H1 (cell line): ENCODE measurements around the gene PLK1. TPM values are rescaled to one million over a fixed set of nuclear protein-coding genes. Genes with fewer than 3 reads are reported as not detected.

Source experiments
- CTCF ChIA-PET: fragments of 300-600 bp; sonication (Branson Sonifier 250); formaldehyde crosslinking; loops from one replicate; lab custom pipeline; 2021; ENCODE audit not compliant: partially characterized antibody; lab: Charles Lee
- POLR2A ChIA-PET: fragments of 300-600 bp; sonication (Branson Sonifier 250); formaldehyde crosslinking; loops from one replicate; lab custom pipeline; 2021; ENCODE audit warnings: inconsistent platforms; ENCODE audit not compliant: partially characterized antibody; lab: Charles Lee
- DNase-seq, 2 experiments: peaks; one replicate each; pipeline versions ENCODE4 v3.0.0 to v3.0.0-alpha.2; 2010 to 2022; ENCODE audit warnings: low spot score in 2 of 2, low read depth in 1 of 2, mixed read lengths in 1 of 2
- FAIRE-seq: peaks from 2 replicates; lab custom pipeline; 2011; peaks lifted over from hg19 to GRCh38; lab: Jason Lieb, UNC
- H2AFZ ChIP-seq: 2 replicates; pipeline ENCODE4 v1.8.1; 2012; ENCODE audit warnings: low read length, inconsistent platforms
- H2AK5ac ChIP-seq: 2 replicates; pipeline ENCODE4 v1.6.1; 2013; ENCODE audit warnings: low read depth, low read length
- H2BK120ac ChIP-seq: replicated peaks from 2 replicates; pipeline ENCODE3; 2013; ENCODE audit warnings: low read depth, low read length, inconsistent platforms
- H2BK12ac ChIP-seq: 2 replicates; pipeline ENCODE4 v1.6.1; 2013; ENCODE audit warnings: low read depth, low read length
- H2BK15ac ChIP-seq: 2 replicates; pipeline ENCODE4 v1.6.1; 2013; ENCODE audit warnings: low read length
- H2BK20ac ChIP-seq: 2 replicates; pipeline ENCODE4 v1.6.1; 2013; ENCODE audit warnings: low read length
- H2BK5ac ChIP-seq: 2 replicates; pipeline ENCODE4 v1.6.1; 2013; ENCODE audit warnings: low read depth, low read length
- H3K14ac ChIP-seq: 2 replicates; pipeline ENCODE4 v1.6.1; 2013; ENCODE audit warnings: inconsistent platforms; ENCODE audit not compliant: insufficient read length
- H3K18ac ChIP-seq: 2 replicates; pipeline ENCODE4 v1.6.1; 2013; ENCODE audit warnings: low read length; ENCODE audit errors: extremely low read depth
- H3K23ac ChIP-seq: 2 replicates; pipeline ENCODE4 v1.6.1; 2013; ENCODE audit warnings: inconsistent platforms; ENCODE audit not compliant: insufficient read length
- H3K23me2 ChIP-seq: 2 replicates; pipeline ENCODE4 v1.6.1; 2013; ENCODE audit warnings: low read depth, low read length
- H3K27ac ChIP-seq: 2 replicates; pipeline ENCODE4 v1.6.1; 2011; ENCODE audit warnings: low read depth, low read length, inconsistent platforms
- H3K27me3 ChIP-seq, 4 experiments: replicated peaks in 1 of 4; 1 replicate in 1 of 4; 2 replicates in 3 of 4; pipeline versions ENCODE4 v1.6.1 to v1.8.1; 2011 to 2013; ENCODE audit warnings: low read length in 3 of 4, mild to moderate bottlenecking in 3 of 4, inconsistent platforms in 2 of 4, mixed read lengths in 2 of 4, moderate library complexity in 1 of 4; ENCODE audit not compliant: control insufficient read depth in 3 of 4, insufficient read depth in 3 of 4; ENCODE audit errors: extremely low read depth in 1 of 4
- H3K36me3 ChIP-seq, 4 experiments: 2 replicates each; pipeline versions ENCODE4 v1.6.1 to v1.8.1; 2011 to 2013; ENCODE audit warnings: mild to moderate bottlenecking in 4 of 4, low read length in 3 of 4, moderate library complexity in 2 of 4, control low read depth in 1 of 4, inconsistent platforms in 1 of 4; ENCODE audit not compliant: insufficient read depth in 4 of 4, control insufficient read depth in 2 of 4
- H3K4ac ChIP-seq: replicated peaks from 2 replicates; pipeline ENCODE3; 2013; ENCODE audit warnings: low read length, low read depth, mixed read lengths, inconsistent platforms; ENCODE audit not compliant: insufficient read length
- H3K4me1 ChIP-seq, 4 experiments: replicated peaks in 1 of 4; 1 replicate in 1 of 4; 2 replicates in 3 of 4; pipeline versions ENCODE4 v1.6.1 to v1.8.1; 2011 to 2013; ENCODE audit warnings: low read length in 3 of 4, inconsistent platforms in 2 of 4, mixed read lengths in 1 of 4; ENCODE audit not compliant: insufficient read depth in 4 of 4, control insufficient read depth in 3 of 4
- H3K4me2 ChIP-seq, 2 experiments: 2 replicates each; pipeline versions ENCODE4 v1.6.1 to v1.8.1; 2011 to 2013; ENCODE audit warnings: low read depth in 2 of 2, low read length in 2 of 2, control low read depth in 1 of 2, inconsistent platforms in 1 of 2, mild to moderate bottlenecking in 1 of 2; ENCODE audit not compliant: insufficient read depth in 1 of 2
- H3K4me3 ChIP-seq, 4 experiments: fragments of 200-600, 300-600 bp in 1 of 4; sonication (generic), shearing (Covaris generic), sonication (Bioruptor Twin) in 1 of 4; 2 replicates each; pipeline versions ENCODE4 v1.5.1 to v1.8.1; 2011 to 2016; ENCODE audit warnings: low read length in 4 of 4, low read depth in 3 of 4, control low read depth in 2 of 4, inconsistent platforms in 2 of 4, mild to moderate bottlenecking in 2 of 4, mixed read lengths in 1 of 4, moderate library complexity in 1 of 4; ENCODE audit not compliant: insufficient read depth in 2 of 4; ENCODE audit errors: extremely low read depth in 1 of 4
- H3K56ac ChIP-seq: replicated peaks from 2 replicates; pipeline ENCODE3; 2013; ENCODE audit warnings: low read depth, mild to moderate bottlenecking, mixed read lengths, low read length, inconsistent platforms; ENCODE audit not compliant: insufficient read length
- H3K79me1 ChIP-seq: 2 replicates; pipeline ENCODE4 v1.6.1; 2013; ENCODE audit warnings: low read depth, low read length, control low read depth
- H3K79me2 ChIP-seq, 2 experiments: 2 replicates each; pipeline versions ENCODE4 v1.6.1 to v1.8.1; 2012 to 2013; ENCODE audit warnings: low read length in 2 of 2, mild to moderate bottlenecking in 2 of 2, inconsistent platforms in 1 of 2; ENCODE audit not compliant: insufficient read depth in 2 of 2, control insufficient read depth in 1 of 2
- H3K9ac ChIP-seq, 4 experiments: replicated peaks in 1 of 4; 1 replicate in 1 of 4; 2 replicates in 3 of 4; pipeline versions ENCODE4 v1.6.1 to v1.8.1; 2011 to 2013; ENCODE audit warnings: low read depth in 3 of 4, low read length in 3 of 4, control low read depth in 2 of 4, mild to moderate bottlenecking in 2 of 4, moderate library complexity in 2 of 4, inconsistent platforms in 1 of 4; ENCODE audit errors: extremely low read depth in 1 of 4
- H3K9me3 ChIP-seq, 2 experiments: 2 replicates each; pipeline versions ENCODE4 v1.6.1 to v1.8.1; 2012 to 2013; ENCODE audit warnings: mild to moderate bottlenecking in 2 of 2, moderate library complexity in 2 of 2, control low read depth in 1 of 2, inconsistent platforms in 1 of 2, low read depth in 1 of 2, low read length in 1 of 2, mixed read lengths in 1 of 2; ENCODE audit not compliant: insufficient read depth in 2 of 2
- H4K20me1 ChIP-seq, 2 experiments: replicated peaks in 1 of 2; 2 replicates each; pipeline versions ENCODE3 to v1.8.1; 2011 to 2013; ENCODE audit warnings: inconsistent platforms in 2 of 2, low read length in 2 of 2, mild to moderate bottlenecking in 1 of 2; ENCODE audit not compliant: insufficient read depth in 2 of 2, control insufficient read depth in 1 of 2
- H4K5ac ChIP-seq: 2 replicates; pipeline ENCODE4 v1.6.1; 2013; ENCODE audit warnings: low read length, low read depth, mixed read lengths, inconsistent platforms; ENCODE audit not compliant: insufficient read length
- H4K8ac ChIP-seq: 2 replicates; pipeline ENCODE4 v1.8.0; 2013; ENCODE audit warnings: mild to moderate bottlenecking, moderate library complexity, low read length, inconsistent platforms; ENCODE audit not compliant: insufficient read depth; ENCODE audit errors: extremely low read depth
- H4K91ac ChIP-seq: replicated peaks from 2 replicates; pipeline ENCODE3; 2013; ENCODE audit warnings: low read length, mixed read lengths, inconsistent platforms; ENCODE audit not compliant: insufficient read length
- ATF3 ChIP-seq: IDR thresholded peaks from 2 replicates; pipeline ENCODE4 v1.6.1; 2011; ENCODE audit warnings: low read depth, mild to moderate bottlenecking, low read length; ENCODE audit not compliant: insufficient read depth
- CTBP2 ChIP-seq: IDR thresholded peaks from 2 replicates; pipeline ENCODE4 v1.7.0; 2011; ENCODE audit warnings: borderline replicate concordance, mild to moderate bottlenecking, moderate library complexity, mixed read lengths, low read length; ENCODE audit not compliant: insufficient read depth, insufficient read length
- EGR1 ChIP-seq: IDR thresholded peaks from 2 replicates; pipeline ENCODE4 v1.6.1; 2011; ENCODE audit warnings: low read depth, low read length, borderline replicate concordance
- HDAC2 ChIP-seq, 2 experiments: fragments of 300-600 bp in 1 of 2; sonication (generic) in 1 of 2; IDR thresholded peaks; 2 replicates each; pipeline ENCODE4 v1.6.1; 2011 to 2012; ENCODE audit warnings: low read depth in 2 of 2, low read length in 2 of 2, mild to moderate bottlenecking in 2 of 2, moderate library complexity in 2 of 2, borderline replicate concordance in 1 of 2, inconsistent platforms in 1 of 2
- JUN ChIP-seq: IDR thresholded peaks from 2 replicates; pipeline ENCODE4 v1.6.1; 2011; ENCODE audit warnings: low read depth, mild to moderate bottlenecking, improper control_type of control experiment, low read length
- POU5F1 ChIP-seq: IDR thresholded peaks from 2 replicates; pipeline ENCODE4 v1.6.1; 2011; ENCODE audit warnings: low read depth, mild to moderate bottlenecking, low read length, moderate library complexity
- TAF7 ChIP-seq: optimal IDR thresholded peaks from 2 replicates; pipeline ENCODE3; 2011; ENCODE audit warnings: low read depth, mild to moderate bottlenecking, inconsistent platforms, low read length, moderate library complexity, borderline replicate concordance
- USF2 ChIP-seq: IDR thresholded peaks from 2 replicates; pipeline ENCODE4 v1.6.1; 2011; ENCODE audit warnings: low read length, improper control_type of control experiment
- WGBS, 2 experiments: shearing (Covaris generic) in 1 of 2; methylation state at CpG; one replicate each; pipeline versions ENCODE4 v1.1.6 to v1.1.7; 2013 to 2015; ENCODE audit warnings: low lambda C conversion rate in 2 of 2, mixed read lengths in 2 of 2, inconsistent platforms in 1 of 2, low coverage in 1 of 2, missing lambda C conversion rate in 1 of 2; ENCODE audit not compliant: insufficient replicate concordance in 2 of 2, insufficient coverage in 1 of 2, insufficient read length in 1 of 2; ENCODE audit errors: extremely low coverage in 1 of 2, missing lambda C conversion rate in 1 of 2; 5-methylcytosine and 5-hydroxymethylcytosine counted together
- polyA plus RNA-seq, 7 experiments: library from polyadenylated mRNA; depleted of rRNA in 3 of 7; stranded (reverse) in 5 of 7; unstranded in 2 of 7; fragments of >200 nt in 5 of 7; fragments of 200-250 nt in 2 of 7; gene quantifications; 1 replicate in 5 of 7; 2 replicates in 1 of 7; 4 replicates in 1 of 7; pipeline versions ENCODE4 v1.2.1 to v1.2.3, GENCODE V29; 2011 to 2013; ENCODE audit warnings: missing spikeins in 2 of 7, mixed read lengths in 2 of 7
- total RNA-seq: library from RNA; stranded (reverse); fragmentation: NEBNext Ultra II Directional; extraction: Animal tissue kit (Norgen Biotek cat#: 25700); gene quantifications from 2 replicates; pipeline ENCODE4 v1.2.1, GENCODE V29; 2021

PLK1 gene
- total and polyA plus RNA-seq, 2 of the 8 experiments (the other 6 are each of a cell fraction or from before 2014, with no cell fraction given) = 127 to 139 TPM

- Histone ChIP-seq H2BK120ac (no peak overlapping the region), H2BK20ac (no peak overlapping the region), H4K20me1 (peaks cover 2 to 3% of the 10 kb centered on the region in 2 experiments), H3K79me1 (no peaks in the 10 kb centered on the region), H3K9me3 (no peaks in the 10 kb centered on the region), H4K91ac (no peak overlapping the region), H2BK5ac (no peak overlapping the region), H3K18ac (no peak overlapping the region), H3K4me1 (no peaks in the 10 kb centered on the region), H3K9ac (no peak overlapping the region), H2BK12ac (no peak overlapping the region), H3K4me3 (no peak overlapping the region), H3K79me2 (no peaks in the 10 kb centered on the region), H2AFZ (no peak overlapping the region), H3K56ac (no peak overlapping the region), H3K4me2 (no peak overlapping the region), H3K27me3 (no peaks in the 10 kb centered on the region), H2BK15ac (no peak overlapping the region), H3K27ac (no peak overlapping the region), H4K8ac (no peak overlapping the region), H3K23ac (no peak overlapping the region), H4K5ac (no peak overlapping the region), H2AK5ac (no peak overlapping the region), H3K4ac (no peak overlapping the region), H3K36me3 (peaks cover 25 to 86% (median 69%) of the 10 kb centered on the region in 4 experiments), H3K23me2 (no peaks in the 10 kb centered on the region), H3K14ac (no peak overlapping the region)
- FAIRE-seq (no peak), DNase-seq (no peak)
- CTCF ChIA-PET = interaction anchor here (1.5 kb wide), 1 partner anchor 9 kb away, joined by 5 read pairs; no protein-coding TSS in a partner anchor
- POLR2A ChIA-PET = interaction anchor here (0.7 to 2.2 kb wide), 6 partner anchors 13 to 120 kb away, joined by 3 to 9 read pairs (median 4); partner anchors contain the start of genes EARS2, PLK1 and UBFD1
- WGBS, 2 experiments = 90% methylated on average over 2 of the region's 2 CpGs; no CpG with 5 or more reads in 1 of the 2 experiments
- TF ChIP-seq USF2 = no peak
- no peak for TF ChIP-seq HDAC2 (IDR thresholded peaks at IDR 0.05; ENCODE audit: borderline replicate concordance in 1 of 2, low read depth in 2 of 2, low read length in 2 of 2)
- no peak for TF ChIP-seq TAF7
- no peak for TF ChIP-seq ATF3
- TF ChIP-seq EGR1 = no peak
- TF ChIP-seq POU5F1 = no peak
- TF ChIP-seq JUN = no peak
- no peak for TF ChIP-seq CTBP2
Observed at GRCh38 chr16:23663918-23664317, 14.8 kb upstream of the PLK1 start.
